ENCODE measurements around the gene STAG1.
"Not testable (repeated sequence)": the region's sequence is repeated elsewhere in the genome, so short reads cannot be mapped to it uniquely, and the experiment has no call there.

STAG1 gene

DNA sequence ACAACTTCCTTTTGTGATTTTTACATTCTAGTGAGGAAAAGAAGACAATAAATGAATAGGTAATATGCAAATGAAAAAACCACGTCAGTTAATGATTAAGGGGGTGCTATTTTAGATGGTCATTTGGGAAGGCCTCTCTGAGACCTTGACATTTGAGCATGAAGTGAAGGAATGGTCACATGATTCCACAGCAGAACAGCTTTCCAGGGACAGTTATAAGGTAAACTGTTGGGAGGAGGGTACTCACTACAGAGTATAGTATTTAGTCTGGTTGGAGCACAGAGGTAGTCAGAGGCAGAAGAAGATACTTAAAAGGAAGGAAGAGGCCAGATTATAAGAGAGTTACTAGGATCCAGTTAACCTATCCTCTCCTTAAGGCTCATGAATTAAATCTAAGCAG lies 246.5 kb downstream of the STAG1 start:
- no peak for DNase-seq (ENCODE audit: low spot score)

DNA sequence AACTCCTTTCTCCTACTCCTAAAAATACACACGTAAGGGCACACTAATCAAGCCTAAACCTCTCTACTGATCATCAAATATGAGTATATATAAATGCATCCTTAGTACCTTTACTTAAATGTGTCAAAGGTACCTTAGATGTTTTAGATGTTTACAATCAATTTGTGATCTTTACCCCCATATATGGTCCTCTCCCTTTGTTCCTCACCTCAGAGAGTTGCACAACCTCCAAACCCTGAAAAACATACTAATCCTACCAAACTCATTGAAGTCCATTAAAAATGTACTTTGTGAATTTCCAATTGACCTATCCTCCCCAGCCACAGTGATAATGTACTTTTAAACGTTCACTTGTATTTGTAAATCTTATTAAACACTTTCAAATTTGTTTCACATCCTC lies 249.1 kb downstream of the STAG1 start:
- DNase-seq (ENCODE audit: low spot score) = no peak

DNA sequence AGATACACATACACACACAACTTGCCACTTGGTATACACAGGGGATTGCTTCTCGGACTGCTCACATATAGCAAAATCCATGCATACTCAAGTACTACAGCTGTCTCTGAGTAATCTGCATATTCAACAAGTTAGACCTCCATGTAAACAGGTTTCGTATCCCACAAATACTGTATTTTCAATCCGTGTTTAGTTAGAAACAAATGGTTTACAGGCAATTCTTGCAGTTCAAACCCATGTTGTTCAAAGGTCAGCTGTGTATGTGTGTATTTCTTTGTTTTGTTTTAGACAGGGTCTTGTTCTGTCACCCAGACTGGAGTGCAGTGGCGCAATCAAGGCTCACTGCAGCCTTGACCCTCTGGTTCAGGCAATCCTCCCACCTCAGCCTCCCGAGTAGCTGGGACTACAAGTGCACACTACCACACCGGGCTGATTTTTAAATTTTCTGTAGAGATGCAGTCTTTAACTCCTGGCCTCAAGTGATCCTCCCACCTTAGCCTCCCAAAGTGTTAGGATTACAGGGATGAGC lies 253.2 kb downstream of the STAG1 start:
- no peak for DNase-seq (ENCODE audit: low spot score)

DNA sequence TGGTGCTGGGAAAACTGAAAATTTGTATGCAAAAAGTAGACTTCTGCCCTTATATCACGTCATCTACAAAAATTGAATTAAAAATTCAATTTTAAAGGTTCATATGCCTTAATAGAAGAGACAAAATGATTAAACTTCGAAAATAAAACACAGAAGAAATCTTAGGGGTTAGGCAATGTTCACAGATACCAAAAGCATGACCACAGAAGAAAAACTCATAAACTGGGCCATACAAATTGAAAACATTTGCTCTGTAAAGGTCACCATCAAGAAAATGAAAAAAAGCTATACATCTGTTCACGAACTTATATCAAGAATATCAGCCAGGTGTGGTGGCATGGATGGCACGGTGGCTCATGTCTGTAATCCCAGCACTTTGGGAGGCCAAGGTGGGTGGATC lies 257.0 kb downstream of the STAG1 start:
- DNase-seq (ENCODE audit: low spot score) = no peak

DNA sequence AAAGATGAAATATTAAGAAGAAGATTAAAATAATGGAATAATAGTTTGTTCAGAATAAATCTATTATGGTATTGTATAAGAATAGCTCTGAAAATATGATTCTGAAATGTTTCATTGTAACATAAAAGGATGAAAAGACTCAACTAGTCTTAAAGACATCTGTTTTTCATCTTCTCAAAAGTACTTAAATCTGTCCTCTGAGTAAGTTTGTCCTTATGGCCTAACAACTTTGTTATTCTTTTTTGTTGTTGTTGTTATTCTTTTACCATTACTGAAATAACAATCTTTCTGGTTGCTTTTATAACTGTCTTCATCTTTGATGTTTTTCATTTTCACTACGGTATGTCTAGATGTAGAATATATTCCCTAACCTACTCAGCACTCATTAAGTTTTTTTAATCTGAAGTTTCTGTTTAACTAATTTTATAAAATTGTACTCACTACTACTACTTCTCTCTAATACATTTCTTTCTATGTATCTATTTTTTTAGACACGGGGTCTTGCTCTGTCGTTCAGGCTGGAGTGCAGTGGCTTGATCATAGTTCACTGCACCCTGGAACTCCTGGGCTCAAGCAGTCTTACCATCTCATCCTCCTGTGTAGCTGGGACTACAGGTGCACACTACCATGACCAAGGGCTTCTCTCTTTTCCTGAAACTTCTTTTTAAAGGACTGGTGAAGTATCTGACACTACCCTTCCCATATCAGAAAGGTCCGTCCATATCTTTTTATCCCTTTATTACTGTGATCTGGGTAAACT lies 261.4 kb downstream of the STAG1 start:
- DNase-seq (ENCODE audit: low spot score) = no peak

DNA sequence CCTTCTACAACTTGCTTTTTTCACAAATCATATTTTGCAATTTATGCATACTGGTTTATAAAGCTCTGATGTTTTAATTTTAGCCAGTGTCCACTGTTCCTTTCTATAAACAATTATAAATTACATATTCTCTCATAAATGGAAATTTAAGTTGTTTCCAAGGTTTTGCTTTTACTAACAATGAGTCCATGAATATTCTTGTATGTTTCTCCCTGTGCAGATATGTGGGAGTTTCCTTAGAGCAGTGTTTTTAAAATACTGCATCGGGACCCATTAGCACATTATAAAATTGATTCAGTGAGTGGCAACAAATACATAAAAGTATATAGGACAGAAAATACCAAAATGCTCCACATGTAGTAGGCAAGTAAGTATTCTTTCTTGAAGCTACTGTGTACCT lies 266.4 kb downstream of the STAG1 start:
- DNase-seq (ENCODE audit: low spot score) = no peak

DNA sequence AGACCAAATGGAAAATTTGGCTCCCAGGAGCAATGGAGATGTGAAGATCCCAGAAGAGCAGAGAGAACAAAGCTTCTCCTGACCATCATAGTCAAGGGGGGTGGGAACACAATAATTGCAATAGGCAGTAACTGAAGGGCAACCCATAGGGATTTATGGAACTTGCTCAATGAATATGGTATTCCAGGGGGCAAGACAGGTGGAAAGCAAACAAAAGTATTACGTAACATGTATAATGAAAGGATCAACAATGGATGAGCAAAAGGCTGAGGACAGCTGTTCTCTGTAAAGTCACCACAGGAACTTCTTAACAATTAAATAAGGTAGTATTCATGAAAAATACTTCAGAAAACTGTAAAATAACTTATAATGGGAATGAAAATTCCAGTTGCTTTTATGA lies 275.9 kb downstream of the STAG1 start:
- DNase-seq (ENCODE audit: low spot score) = no peak

DNA sequence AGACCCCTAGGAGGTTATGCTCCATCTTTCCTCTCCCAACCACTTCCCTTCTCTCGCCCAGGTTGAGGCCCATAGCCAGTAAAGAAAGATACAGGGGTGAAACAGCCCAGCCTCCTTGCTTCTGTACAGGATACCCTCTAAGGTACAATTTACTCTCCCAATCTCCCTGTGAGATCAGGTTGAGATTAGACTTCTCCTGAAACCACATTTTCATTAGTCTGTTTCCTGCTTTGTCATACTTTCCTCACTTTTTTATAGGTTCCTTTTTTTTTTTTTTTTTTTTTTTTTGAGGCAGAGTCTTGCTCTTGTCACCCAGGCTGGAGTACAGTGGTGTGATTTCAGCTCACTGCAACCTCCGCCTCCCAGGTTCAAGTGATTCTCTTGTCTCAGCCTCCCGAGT lies 277.3 kb downstream of the STAG1 start:
- DNase-seq (ENCODE audit: low spot score) = not testable (repeated sequence)

DNA sequence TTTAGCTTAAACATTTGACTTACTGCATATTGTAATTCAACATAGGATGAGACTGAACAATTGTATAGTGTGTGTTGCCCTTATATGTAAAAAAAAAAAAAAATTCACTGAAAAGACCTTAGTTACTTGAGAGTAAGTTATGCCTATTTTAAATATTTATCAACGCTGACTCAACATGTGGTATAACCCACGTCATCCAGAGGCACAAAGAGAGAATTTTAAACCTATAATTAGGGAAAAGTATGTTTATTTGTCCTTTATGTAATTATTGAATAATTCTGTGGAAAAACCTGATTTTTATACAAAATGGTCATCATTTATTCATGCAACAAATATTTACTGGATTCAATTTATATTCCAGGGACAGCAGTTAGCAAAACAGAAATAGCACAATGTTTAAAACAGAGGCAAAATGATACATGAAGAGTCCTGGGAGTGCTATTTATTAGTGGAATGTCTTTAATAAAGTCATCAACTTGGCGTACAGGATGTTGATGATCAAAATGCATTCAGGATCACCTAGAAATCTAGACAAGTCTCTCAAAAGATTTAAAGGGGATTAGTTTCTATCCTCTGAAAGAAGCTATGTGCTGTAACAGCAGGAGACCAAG lies 278.4 kb downstream of the STAG1 start:
- no peak for DNase-seq (ENCODE audit: low spot score)

DNA sequence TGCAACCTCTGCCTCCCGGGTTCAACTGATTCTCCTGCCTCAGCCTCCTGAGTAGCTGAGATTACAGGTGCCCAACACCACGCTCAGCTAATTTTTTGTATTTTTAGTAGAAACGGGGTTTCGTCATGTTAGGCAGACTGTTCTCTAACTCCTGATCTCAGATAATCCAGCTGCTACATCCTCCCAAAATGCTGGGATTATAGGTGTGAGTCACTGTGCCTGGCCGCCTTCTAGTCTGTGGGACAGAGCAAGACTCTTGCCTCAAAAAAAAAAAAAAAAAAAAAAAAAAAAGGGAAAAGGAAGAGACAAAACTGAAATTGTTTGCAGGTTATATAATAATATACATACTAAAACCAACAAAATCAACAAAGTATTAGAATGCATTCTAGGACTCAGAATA lies 286.9 kb downstream of the STAG1 start:
- DNase-seq (ENCODE audit: low spot score) = no peak

DNA sequence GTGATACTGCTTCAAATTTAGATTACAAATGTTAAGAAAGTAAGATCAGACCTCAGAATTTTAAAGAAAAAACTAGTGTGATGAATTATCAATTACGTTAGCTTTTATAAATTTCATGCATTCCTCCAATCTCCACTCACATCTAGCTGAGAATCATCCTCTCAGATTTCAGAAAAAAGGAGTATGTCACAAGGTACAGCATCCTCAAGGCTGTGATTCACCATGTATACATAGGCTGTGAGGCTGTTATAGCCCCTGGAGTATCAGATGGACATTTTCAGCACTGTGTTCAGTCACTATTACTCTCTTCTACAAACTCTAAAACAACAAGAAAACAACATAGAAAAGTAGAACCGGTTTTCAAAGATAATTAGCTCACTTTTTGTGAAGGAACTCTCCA lies 287.7 kb downstream of the STAG1 start:
- no peak for DNase-seq (ENCODE audit: low spot score)

DNA sequence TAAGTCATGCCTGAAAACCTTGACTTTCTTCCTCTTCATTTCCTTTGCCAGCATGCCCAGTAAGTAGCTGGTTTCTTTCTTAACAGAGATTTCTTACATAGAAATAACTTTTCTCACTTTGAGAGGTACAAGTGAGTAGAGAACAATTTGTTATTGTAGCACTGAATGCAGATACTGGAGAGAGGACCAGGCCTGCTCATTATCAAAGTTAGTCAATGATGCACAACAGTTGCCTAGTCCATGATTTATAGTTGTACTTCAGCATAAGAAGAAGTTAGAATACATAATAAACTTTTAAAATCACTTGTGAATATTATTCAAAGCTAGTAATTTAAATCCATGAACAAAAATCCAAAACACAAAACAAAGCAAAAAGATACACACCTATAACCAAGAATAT lies 289.0 kb downstream of the STAG1 start:
- no peak for DNase-seq (ENCODE audit: low spot score)

DNA sequence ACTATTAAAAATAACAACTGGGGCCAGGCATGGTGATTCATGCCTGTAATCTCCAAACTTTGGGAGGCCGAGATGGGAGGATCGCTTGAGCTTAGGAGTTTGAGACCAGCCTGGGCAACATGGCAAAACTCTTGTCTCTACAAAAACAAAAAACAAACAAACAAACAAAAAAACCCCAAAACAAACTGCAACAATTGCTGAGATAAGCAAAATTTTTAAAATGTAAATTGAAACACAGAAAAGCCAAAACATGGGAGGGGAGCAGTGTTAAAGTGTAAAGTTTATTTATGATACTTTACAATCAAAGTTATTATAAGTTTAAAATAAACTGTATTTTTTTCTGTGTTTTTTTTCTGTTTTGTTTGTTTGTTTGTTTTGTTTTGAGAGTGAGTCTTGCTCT lies 294.4 kb downstream of the STAG1 start:
- no peak for DNase-seq (ENCODE audit: low spot score)

DNA sequence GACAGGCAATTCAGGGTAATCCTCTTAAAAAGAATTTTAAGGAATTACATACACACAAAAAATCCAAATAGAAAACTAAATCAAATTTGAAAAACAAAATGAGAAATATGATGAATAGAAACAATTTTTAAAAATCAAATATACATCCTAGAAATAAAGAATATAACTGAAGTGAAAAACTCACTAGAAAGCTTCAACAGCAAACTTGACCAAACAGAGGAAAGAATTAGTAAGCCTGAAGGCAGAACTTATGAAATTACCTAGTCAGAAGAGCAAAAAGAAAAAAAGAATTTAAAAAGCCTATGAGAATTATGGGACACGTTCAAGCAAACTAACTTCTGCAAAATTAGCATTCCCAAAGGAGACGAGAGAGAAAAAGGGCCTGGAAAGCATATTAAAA lies 296.0 kb downstream of the STAG1 start:
- no peak for DNase-seq (ENCODE audit: low spot score)

DNA sequence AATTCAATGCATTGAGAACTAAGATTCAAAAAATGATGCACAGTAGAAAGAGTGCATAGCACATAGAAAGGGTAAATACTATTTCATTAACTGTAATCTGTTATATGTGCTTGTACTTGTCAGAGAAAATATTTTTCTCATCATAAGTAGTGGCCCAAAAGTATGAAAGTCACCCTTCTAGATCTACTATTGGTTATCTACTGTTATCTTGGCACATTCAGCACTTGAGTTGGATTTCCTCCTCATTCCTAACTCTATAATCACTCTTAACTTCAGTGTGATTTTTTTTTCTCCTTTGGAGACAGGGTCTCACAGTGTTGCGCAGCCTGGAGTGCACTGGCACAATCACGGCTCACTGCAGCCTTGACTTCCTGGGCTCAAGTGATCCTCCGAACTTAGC lies 307.6 kb downstream of the STAG1 start:
- DNase-seq (ENCODE audit: low spot score) = no peak

DNA sequence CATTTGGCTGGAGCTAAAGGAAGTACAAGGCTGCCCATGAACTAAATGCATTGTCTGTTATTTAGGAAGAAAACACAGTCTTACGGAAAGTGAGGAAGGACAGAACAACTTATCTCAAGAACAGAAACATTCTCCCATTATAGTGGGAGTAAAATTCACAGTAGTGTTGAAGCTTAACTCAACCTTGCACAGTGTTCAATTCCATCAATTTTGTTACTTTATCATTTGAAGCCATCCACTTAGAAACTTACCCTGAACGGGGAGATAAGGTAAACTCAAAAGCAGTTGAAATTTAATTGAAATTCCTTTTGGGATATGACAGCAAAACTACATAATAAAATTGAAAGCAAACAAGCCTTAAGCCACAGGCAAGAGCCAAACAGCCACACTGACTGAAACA lies 315.1 kb downstream of the STAG1 start:
- no peak for DNase-seq (ENCODE audit: low spot score)

DNA sequence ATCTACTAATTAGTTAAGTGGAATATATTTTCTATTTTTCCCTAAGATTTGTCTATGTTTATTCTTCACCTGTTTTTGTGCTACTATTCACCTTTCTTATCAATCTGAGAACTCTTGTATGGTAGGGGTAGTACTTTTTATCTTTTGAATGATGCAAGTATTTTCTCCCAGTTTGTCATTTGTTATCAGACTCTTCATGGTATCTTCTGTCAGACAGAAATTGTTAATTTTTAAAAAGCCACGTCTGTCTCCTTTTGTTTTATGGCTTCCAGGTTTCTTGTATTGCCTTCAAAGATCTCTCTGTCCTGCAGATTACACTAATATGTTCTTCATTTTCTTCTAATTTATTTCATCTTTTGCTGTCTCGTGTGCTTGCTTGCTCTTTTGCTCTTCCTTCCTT lies 317.7 kb downstream of the STAG1 start:
- DNase-seq (ENCODE audit: low spot score) = no peak

DNA sequence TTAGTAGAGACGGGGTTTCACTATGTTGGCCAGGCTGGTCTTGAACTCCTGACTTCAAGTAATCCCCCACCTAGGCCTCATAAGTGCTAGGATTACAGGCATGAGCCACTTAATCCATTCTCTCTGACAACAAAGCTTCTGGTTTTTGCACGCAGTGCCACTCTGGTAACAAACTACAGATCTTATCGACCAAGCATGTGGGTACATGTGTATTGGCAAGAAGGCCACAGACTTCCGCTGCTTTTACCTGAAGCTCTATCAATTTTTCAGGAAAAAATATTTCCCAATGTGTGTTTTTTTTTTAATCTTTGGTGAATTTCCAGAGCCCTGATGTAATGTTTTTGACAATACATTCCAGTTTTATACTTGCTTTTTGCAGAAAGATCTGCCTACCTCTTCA lies 319.5 kb downstream of the STAG1 start:
- DNase-seq (ENCODE audit: low spot score) = no peak

DNA sequence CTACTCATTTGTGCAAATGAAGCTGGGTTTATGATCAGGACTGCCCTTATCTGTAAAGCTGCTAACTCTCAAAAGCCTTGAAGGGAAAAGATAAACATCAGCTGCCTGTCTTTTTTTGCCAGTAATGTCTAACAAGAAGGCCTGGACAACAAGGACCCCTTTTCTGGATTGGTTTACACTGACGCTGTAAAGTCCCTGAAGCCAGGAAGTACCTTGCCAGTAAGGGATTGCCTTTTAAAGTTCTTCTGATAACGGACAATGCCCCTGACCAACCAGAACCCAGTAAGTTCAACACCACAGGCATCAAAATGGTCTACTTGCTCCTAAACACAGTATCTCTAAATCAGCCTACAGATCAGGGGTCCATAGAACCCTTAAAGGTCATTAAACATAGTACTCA lies 324.0 kb downstream of the STAG1 start:
- DNase-seq (ENCODE audit: low spot score) = no peak

DNA sequence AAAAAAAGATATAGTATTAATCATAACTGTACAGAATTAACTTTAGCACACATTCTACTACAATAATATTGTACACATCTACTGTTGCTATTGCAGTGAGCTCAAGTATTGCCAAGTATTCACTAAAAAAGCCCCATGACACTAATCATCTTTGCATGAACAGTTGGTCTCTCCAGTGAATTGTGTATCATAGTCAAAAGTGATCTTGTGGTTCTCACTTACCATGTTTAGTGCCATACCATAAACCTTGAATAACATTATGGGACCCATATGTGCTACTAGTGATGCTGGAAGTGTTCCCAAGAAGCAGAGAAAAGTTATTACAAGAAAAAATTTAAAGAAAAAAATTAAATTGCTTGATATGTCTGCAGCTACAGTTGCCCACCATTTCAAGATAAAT lies 324.9 kb downstream of the STAG1 start:
- no peak for DNase-seq (ENCODE audit: low spot score)

DNA sequence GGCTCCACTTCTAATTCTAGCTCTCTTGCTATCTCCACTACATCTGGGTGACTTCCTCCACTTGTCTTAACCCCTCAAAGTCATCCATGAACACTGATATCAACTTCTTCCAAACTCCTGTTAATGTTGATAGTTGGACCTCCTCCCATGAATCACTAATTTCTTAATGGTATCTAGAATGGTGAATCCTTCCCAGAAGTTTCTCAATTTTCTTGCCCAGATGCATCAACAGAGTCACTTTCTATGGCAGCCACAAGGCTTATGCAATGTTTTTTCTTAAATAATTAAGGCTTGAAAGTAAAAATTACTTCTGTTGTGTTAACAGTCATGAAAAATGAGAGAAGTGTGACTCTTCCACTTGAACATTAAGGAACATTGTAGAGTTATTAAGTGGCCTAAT lies 337.7 kb downstream of the STAG1 start:
- DNase-seq (ENCODE audit: low spot score) = no peak

DNA sequence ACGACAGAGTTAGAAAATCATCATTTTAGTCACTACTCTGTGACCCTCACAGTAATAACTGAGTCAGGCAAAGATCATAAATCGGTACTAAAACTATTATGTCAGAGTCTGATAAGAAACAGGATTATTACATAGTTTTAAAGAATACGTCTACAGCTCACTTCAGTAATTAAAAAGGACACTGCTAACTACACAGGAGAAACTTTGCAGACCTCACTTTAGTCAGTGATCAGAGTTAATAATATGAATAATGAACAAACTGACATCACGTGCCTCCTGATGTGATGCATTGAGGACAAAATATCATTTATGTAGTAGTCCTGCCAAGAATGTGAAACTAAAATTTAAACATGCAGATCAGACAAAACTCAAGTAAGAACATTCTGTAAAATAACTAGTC lies 339.9 kb downstream of the STAG1 start:
- no peak for DNase-seq (ENCODE audit: low spot score)

DNA sequence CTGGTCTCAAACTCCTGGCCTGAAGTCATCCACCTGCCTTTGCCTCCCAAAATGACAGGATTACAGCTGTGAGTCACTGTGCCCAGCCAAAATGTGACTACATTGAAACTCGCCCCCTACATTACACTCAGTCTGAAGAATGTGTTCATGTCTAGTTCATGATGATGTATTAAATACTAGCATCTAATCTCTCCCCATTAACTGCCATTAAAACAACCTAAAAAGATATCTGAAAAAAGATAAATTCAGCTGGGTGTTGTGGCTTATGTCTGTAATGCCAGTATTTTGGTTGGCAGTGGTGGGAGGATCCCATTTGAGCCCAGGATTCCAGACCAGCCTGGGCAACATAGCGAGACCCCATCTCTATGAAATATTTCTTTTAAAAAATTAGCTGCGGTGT lies 342.6 kb downstream of the STAG1 start:
- no peak for DNase-seq (ENCODE audit: low spot score)

DNA sequence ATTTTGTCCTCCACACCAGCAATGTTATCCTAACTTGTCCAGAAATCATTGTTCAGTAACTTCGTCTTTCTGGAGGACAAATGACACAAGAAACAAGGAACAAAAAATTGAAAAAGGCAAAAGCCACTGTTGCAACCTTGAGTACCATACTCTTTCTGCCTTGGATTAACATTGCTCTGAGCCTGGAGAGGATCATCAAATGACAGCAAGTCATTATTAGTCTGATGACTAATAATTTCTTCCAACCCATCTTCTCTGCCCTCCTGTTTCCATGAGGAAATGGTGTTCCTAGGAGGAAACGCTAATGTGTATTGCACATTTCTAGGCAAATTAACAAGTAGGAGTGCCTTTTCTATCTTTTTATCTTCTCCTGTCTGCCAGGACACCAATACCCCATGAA lies 348.1 kb downstream of the STAG1 start:
- no peak for DNase-seq (ENCODE audit: low spot score)
